NCI-H1694 treated with DMSO at 0.1 percent for 48 hours (cell line): Measurements from ENCODE around the gene ITGB1BP1.
A peak's percentile ranks its signal among the peaks of the same experiment; 100 is the strongest.

ENCODE experiments used
- DNase-seq: peaks from one replicate; lab custom pipeline; 2025; lab: John Stamatoyannopoulos, UW

The ITGB1BP1 gene

DNA sequence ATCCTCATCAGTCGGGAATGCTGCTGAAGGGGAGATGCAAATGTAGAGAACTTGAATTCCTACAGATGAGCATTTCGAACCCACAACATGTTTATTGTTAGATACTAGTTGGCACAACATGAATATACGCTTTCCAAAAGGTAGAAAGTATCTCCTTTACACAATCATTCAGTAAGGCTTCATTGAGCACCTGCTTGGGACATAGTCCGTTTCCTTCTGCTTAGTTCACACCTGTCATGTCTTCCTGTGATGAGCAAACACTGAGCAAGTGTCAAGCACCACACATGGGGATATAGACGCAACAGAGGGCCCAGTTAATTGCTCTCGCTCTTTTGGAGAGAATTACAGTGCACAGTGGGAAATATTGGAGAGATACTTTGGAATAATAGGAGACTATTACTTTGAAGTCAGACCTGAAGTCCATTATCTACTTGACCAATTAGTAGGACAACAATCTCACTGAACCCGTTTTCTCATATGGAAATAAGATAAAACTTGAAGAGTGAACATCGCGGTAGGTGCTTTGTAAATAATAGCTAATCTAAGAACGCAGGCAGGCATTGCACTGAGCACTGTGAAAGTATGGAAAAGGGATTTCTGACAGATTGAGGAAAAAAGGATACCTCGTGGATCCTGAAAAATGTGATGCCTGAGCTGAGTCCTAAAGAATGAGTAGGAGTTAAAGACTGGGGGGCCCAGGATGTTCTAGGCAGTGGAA is 1.3 kb upstream of the ITGB1BP1 start:
- DNase-seq = no peak

DNA sequence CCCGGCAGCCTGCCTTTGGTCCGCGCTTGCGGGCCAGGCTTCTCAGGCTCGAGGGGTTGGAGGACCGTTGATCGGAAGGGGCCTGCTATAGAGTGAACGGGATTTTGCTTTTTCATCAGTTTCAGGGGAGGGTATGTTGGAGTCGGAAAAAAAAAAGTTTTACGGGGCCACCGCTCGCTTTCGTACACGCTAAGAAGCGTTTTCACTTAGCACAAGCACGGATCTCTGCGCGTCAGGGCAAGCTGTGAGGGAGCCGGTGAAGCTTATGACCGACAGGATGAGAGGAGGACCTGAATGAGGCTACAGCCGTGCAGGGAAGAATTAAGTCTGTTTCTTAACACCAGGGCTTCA is 569 bp upstream of the ITGB1BP1 start:
- no peak for DNase-seq

DNA sequence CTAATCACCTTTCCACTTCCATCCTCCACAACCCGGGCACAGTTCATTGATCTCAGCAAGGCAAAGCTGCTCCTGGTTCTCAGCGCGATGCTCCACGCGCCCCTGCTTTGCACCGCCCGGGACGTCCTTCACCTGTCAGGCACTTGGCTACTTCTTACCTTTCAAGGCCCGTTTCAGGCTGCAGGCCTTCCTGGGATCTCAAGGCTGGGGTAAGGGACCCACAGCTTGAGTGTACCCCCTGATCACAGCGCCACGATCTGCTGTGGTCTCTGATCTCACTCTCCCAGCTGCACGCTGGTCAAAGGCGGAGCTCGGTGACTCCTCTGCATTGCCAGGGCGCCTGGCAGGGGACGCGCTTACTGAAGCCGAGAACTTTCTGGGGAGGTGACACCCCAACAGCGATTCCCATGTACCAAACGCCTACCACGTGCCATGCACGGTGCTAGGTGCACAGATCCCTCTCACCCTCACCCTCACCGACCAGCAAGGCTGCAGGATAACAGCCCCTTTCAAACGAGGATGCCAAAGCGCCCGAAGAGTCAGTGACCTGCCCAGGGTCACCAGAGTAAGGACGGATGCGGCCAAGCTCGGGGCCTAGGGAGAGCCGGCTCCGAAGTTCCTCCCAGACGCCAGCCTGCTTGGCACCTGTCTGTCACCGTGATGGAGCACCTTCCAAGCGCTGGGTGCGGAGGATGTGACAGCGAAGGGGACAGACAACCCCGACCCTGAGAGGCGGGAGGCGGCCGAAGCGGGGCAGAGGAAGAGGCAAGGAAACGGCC is 818 bp downstream of the ITGB1BP1 start:
- DNase-seq = peak; percentile 56

DNA sequence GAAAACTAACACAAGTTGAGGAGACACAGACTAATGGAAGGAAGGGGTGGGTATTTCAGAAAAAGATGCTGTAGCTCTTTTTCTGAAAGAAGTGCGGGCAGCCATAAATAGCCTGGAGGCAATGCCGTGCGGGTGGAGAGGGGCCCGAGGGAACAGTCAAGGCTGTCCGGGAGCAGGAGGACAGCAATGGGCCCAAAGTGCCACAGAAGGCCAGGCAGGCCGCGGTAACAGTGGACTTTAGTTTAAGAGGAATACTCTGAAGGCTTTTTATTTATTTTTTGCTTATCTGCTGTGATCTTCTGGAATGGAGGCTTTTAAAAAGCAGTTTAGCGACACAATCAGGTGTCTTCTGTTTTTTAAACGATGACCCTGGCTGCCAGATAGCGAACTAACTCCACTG is 2.8 kb downstream of the ITGB1BP1 start:
- no peak for DNase-seq

DNA sequence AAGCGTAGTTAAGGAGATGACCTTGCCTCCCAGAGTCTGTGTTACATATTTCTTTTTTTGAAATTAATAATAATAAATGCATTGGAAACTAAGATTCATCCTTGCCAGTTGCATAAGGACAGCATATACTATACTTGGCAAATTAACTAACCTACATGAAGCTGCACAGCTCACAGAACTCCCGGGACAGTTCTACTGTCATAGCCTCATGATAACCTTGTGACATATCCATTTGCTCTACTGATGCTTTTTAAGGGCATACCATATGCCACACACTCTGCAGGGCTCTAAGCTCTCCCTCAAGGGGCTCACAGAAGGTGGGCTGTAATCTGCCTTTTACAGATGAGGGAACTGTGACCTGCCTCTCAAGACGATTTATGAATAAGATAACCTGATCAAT is 3.8 kb downstream of the ITGB1BP1 start:
- no peak for DNase-seq

DNA sequence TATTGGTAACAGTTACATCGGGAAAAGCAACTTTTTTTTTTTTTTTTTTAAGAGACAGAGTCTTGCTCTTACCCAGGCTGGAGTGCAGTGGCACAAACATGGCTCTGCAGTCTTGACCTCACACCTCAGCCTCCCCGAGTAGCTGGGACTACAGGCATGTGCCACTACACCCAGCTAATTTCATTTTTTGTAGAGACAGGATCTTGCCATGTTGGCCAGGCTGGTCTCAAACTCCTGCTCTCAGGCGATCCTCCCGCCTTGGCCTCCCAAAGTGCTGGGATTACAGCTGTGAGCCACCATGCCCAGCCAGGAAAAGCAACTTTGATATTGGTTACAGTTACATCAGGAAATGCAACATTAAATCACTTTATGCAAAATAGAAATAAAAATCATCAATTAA is 4.6 kb downstream of the ITGB1BP1 start:
- no peak for DNase-seq

DNA sequence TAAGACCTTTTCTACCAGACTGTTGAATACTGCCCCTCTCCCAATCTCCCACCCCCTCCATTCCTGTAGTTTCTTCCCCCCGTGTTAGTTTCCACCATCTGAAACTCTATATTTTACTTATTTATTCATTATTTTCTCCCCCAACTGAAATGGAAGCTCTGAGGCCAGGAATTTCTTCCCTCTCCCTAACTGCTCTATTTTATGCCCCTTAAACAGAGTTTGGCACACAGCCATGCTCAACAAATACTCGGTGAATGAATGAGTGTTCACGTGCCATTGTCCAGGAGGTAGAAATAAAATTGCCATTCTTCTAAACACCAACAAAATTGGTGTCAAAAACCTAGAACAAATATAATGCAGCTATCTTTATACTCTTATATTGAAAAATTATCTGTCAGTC is 5.6 kb downstream of the ITGB1BP1 start:
- DNase-seq = no peak

DNA sequence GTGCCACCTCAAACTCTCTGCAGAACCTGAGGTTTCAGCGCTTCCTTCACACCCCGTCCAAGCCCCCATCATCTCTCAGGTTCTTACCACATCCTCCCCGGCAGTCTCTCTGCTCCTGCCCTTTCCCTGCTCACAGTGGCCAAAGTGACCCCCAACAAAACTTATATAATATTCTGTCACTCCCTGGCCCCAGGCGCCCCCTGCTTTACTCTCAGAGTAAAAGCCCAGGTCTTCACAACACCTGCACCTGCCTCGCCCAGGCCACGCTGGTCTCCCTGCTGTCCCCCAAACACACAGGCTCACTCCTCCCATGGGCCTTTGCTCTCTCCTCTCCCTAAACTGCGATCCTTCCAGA is 6.4 kb downstream of the ITGB1BP1 start:
- no peak for DNase-seq

DNA sequence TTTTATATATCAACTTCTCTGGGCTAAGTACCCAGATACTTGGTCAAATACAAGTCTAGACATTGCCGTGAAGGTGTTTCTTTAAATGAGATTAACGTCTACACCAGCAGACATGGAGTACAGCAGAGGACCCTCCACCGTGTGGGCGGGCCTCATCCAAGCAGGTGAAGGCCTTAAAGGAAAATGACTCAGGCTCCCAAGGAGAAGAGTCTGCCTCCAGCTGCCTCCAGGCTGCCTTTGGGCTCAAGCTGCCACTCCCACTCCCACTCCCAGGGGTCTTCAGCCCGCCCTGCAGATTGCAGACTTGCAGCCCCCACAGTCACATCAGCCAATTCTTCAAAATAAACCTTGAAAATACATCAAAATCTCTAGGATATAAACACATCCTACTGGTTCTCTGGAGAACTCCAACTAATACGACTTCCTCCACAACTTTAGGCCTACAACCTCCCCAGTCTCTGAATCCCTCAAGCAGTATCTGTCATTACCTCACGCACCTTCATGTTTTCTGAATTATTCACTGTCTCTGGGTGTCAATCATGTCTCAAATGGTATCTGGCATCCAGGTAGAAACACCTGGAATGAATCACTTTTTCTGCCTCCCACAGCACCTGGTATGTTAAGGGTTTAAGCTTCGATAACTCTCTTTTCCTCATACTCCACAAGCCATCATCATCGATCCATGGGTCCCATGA is 6.9 kb downstream of the ITGB1BP1 start:
- DNase-seq = no peak

DNA sequence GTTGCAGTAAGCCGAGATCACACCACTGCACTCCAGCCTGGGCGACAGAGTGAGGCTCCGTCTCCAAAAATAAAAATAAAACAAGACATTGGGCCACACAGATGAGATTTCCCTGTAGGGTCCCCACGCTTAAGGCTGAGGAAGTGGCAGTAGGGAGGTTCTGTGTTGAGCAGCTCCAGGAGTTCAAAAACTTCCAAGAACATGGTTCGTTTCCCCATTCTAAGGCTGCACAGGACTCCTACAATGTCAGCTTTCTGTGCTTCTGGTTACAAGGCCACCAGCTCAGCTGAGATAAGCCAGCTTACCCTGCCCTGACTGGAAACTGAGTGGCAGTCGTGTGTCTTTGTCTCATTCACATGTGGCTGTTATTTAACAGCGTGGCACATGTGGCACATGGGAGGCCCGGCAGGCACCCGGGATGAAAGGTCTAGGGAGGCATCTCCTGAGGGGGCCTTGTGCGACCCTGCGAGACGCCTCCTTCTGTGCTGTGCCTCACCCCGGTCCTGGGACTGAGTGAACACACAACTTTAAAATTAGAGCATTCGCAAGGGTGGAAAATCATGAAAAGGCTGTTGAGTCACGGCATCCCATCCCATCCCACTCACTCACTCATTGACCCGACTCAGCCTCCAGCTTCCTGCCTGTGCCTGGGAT is 7.7 kb downstream of the ITGB1BP1 start:
- no peak for DNase-seq

DNA sequence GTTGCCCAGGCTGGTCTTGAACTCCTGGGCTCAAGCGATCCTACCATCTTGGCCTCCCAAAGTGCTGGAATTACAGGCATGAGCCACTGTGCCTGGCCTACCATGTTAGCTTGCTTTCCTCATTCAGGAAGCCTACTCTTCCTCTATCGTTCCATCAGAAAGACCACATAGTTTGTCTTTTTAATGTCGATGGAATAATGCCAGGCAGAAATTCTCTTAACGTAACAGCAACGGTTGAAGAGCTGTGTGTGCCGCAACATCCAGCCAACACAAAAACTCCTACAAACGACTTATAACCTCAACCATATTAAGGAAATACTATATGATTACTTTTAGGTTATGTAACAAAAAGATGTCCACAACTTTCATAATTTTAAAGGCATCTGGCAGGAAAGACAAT is 10.5 kb downstream of the ITGB1BP1 start:
- no peak for DNase-seq

DNA sequence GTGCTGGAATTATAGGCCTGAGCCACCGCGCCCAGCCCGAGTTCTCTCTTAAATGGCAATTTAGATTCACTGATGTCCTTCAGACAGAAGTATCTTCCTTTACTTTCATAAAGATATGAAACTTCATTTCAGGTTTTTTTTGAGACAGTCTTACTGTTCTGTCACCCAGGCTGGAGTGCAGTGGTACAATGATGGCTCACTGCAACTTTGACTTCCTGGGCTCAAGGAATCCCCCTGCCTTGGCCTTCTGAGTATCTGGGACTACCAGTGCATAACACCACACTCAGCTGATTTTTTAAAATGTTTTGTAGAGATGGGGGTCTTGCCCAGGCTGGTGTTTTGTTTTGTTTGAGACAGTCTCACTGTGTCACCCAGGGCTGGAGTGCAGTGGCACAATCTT is 13.2 kb downstream of the ITGB1BP1 start:
- DNase-seq = no peak

DNA sequence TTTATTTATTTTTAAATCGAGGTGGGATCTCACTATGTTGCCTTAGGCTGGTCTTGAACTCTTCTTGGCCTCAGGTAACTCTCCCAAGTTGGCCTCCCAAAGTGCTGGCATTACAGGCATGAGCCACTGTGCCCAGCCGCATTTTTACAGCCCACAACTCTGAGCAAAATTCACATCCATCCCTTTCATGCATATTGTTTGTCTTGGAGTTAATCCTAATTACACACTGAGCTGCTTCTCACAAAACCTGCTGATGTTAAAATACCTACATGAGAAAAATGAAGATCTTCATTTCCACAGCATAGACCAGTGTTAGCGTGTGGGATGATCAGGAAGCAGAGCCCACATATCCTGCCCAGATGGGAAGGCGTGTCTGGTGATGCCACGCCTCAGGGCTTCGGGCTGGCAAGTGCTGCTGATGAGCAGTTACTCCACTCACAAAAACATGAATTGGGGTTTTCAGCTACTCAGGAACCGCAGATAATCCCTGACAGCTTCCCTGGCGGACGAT is 14.6 kb downstream of the ITGB1BP1 start:
- peak; percentile 99 for DNase-seq

DNA sequence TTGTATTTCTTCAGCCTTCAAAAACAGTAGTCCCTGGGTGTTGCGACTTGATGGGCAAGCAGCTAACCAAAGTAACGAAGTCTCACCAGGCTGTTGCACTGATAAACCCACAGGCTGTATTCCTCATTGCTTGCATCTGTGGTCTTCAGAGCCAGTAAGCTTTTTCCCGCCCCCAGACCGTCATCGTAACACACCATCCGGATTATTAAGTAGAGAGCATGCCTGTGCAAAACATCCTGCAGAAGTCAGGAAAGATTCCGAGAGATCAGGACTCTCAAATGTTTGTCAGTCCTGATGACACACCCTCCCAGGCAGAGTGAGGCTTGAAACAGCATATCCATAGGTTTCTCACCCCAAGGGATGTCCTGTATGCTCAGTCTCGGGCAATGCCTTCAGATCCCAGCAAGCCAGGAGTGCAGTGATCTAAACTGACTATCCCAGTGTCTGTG is 15.9 kb downstream of the ITGB1BP1 start:
- no peak for DNase-seq

DNA sequence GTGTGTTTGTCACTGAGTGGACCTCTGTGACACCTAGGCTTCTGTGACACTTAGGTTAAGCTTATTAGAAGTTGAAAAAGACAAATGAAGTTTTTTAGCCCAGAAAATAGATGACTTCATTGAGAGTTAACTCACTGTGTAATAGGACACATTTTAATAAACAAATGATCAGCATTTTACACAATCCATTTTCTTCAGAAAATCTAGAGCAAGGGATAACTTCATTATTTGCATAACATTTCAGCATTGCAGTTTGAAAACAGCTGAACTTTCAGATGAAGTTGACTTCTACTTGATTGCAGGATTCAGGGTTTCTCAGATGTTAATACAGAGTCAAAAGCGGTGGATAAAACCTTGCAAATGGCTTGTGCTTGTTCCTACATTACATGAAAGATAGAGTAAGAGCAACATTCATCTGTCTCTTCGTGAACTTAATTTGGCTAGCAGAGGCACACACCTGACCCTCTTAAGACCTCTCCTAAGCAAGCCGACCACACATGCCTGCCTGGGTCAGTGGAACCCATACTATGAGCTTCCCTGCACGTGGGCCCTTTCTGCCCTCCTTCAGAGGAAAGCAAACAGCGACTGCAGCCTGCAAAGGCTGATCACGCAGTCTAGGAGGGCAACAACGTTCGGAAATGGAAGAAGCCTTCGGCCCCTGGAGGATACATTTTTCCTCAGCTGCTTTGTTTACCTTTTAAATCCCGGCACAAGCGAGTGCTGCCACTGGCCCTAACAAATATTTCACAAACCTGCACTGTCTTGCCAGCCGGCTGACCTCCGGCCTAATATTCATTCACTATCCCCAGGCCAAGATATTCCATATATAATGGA is 16.6 kb downstream of the ITGB1BP1 start:
- no peak for DNase-seq

DNA sequence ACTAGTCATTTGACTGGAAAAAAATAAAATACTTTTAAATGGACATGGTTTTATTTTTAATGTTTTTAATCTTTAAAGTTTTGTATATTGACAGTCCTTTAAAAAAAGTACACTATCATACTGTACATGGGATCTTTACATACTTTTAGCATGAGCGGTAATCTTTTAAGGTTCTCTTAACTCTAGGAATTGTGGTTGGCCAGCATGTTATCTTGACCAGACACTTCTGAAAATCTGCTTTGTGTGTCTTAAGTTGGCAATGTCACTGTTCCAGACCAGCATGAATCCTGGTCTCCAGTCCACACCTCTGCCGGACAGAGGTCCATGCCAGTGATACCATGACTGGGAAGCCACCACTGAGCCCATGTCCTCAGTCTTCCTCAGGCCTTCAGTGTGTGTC is 17.7 kb downstream of the ITGB1BP1 start:
- no peak for DNase-seq

DNA sequence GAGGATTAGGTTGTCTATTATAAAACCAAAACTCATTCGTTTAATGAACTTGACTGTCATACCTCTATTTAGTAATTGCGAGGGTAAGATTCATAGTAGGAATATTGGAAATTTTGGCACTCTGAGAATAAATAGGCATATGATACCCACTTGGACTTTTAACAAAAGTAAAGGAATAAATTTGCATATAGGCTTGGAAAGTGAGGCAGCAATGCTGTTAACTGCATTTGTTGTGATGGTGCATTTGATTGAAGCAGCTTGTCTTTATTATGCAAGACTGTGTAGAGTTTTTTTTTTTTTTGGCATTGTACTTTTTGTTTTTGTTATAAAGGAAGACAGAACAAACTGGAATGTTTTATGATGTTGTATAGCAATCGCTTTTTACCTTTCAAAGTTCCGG is 18.9 kb downstream of the ITGB1BP1 start:
- DNase-seq = no peak

DNA sequence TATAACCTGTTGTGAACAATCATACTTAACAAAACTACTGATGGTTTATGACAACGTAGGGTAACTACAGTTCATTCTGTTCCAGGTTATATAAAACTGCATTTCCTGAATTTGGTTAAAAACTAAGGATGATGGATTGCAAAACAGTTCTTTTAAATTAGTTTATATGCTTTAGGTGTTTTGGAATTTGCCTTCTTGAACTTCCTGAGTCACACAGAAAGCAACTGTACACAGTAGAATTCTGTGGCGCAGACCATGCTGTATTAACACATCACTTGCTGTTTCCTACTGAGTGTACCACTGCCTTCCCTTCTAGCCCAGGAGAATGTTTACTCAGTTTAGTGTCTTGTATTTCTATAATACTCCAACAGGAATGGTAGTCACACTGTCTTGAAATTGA is 19.4 kb downstream of the ITGB1BP1 start:
- DNase-seq = no peak

DNA sequence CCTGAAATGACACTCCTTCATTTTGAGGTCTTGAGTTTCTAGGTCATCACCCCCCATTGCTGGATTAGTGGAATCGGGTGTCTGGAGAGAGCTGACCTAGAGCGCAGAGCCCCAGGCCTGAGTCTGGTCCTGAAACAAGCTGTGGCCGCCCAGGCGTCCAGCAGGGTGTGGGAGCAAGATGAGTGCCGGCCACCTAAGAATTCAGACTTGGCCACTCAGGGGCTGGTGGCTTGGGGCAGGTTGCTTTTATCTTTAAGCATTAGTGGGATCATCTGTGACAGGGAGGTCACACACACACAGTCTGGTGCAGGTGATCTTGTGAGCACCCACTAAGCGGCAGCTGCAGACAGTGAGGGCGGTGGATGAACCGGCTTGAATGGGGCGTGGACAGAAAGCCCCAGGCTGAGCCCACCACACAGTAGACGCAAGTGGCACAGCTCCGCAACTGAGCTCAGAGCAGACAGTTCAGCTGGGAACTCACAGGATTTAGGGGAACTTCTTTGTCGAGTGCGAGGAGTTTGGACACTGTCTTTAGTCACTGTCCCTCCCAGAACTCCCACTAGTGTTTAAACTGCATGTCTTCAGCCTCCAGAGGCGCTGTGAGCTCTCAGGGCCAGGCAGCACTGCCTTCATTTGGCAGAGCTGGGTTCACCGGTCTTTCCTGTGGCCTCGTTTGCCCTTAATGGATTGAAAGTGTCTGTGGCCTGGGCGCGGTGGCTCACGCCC is 21.5 kb downstream of the ITGB1BP1 start:
- no peak for DNase-seq

DNA sequence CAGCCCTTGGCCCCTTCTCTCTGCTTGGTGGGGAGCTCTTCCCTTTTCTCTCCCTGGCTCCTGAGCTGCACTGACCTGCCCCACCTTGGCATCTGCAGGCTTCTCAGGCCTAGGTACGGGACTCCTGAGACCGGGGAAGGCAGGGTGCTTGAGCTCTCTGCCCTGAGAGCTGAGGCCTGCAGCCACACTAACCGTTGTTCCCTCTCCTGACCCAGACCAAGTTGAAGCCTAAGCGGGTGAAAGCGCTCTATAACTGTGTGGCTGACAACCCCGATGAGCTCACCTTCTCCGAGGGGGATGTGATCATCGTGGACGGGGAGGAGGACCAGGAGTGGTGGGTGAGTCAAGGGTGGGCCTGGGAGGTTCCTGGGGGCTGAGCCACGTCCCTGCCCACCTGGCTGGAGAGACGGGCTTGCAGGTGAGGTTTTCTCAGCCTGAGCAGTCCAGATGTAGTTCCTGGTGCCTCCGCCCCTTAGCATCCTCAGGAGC is 22.2 kb downstream of the ITGB1BP1 start:
- DNase-seq = no peak
